Panc1 (cell line): ENCODE measurements around the gene TTYH2. TPM values are rescaled to one million over a fixed set of nuclear protein-coding genes. Genes with fewer than 3 reads are reported as not detected.

ENCODE experiments used
- ATAC-seq: fragments of 200-7000 bp; cut with Tn5 transposase; 2 replicates; pipeline ENCODE4 v1.9.1; 2020; ENCODE audit warnings: mild to moderate bottlenecking, moderate library complexity
- BruUV-seq: library from RNA; stranded (reverse); fragments of 400-500 nt; replicated peaks from 2 replicates; lab custom pipeline; 2021; lab: Mats Ljungman, UMichigan
- CTCF ChIA-PET: fragments of 300-600 bp; sonication (Branson Sonifier 250); formaldehyde crosslinking; loops from one replicate; lab custom pipeline; 2022; ENCODE audit warnings: antibody characterized with exemption; lab: Charles Lee
- POLR2A ChIA-PET: fragments of 300-600 bp; sonication (Branson Sonifier 250); formaldehyde crosslinking; loops from one replicate; lab custom pipeline; 2022; ENCODE audit warnings: antibody characterized with exemption; lab: Charles Lee
- DNase-seq: peaks from one replicate; pipeline ENCODE4 v3.0.0-alpha.2; 2010; ENCODE audit warnings: low read depth, low spot score
- H3K27ac ChIP-seq: 2 replicates; pipeline ENCODE4 v1.5.1; 2011; ENCODE audit warnings: mild to moderate bottlenecking, low read length, inconsistent platforms
- H3K27me3 ChIP-seq: fragments of 200-500 bp; sonication (Bioruptor generic); 2 replicates; pipeline ENCODE4 v1.6.0; 2014; ENCODE audit warnings: low read length, inconsistent platforms; ENCODE audit not compliant: control insufficient read depth, insufficient read depth
- H3K36me3 ChIP-seq: fragments of 200-500 bp; sonication (Bioruptor generic); 2 replicates; pipeline ENCODE4 v1.5.1; 2014; ENCODE audit warnings: inconsistent platforms, mild to moderate bottlenecking, low read length, moderate library complexity; ENCODE audit not compliant: control insufficient read depth, insufficient read depth
- H3K4me1 ChIP-seq: 2 replicates; pipeline ENCODE4 v1.5.1; 2011; ENCODE audit warnings: inconsistent platforms, mild to moderate bottlenecking, low read length, moderate library complexity; ENCODE audit not compliant: control insufficient read depth, insufficient read depth
- H3K4me3 ChIP-seq, 2 experiments: 2 replicates each; pipeline ENCODE4 v1.5.1; 2011 to 2012; ENCODE audit warnings: low read depth in 2 of 2, low read length in 2 of 2, mild to moderate bottlenecking in 2 of 2, inconsistent platforms in 1 of 2, moderate library complexity in 1 of 2
- H3K9me3 ChIP-seq: fragments of 200-500 bp; sonication (Bioruptor generic); 2 replicates; pipeline ENCODE4 v1.5.1; 2014; ENCODE audit warnings: low read depth, mild to moderate bottlenecking, inconsistent platforms, low read length, moderate library complexity; ENCODE audit not compliant: control insufficient read depth, insufficient read depth
- POLR2AphosphoS5 ChIP-seq: IDR thresholded peaks from 2 replicates; pipeline ENCODE4 v1.6.1; 2012; ENCODE audit warnings: mild to moderate bottlenecking, low read depth, low read length, moderate library complexity
- SIN3A ChIP-seq: IDR thresholded peaks from 2 replicates; pipeline ENCODE4 v1.6.1; 2012; ENCODE audit warnings: low read depth, mild to moderate bottlenecking, low read length, moderate library complexity, borderline replicate concordance; ENCODE audit not compliant: insufficient read depth
- TCF7L2 ChIP-seq: IDR thresholded peaks from 2 replicates; pipeline ENCODE4 v1.6.1; 2011; ENCODE audit warnings: mild to moderate bottlenecking, low read depth, low read length, inconsistent platforms
- in situ Hi-C: cut with HindIII; loops from 2 replicates; pipeline ENCODE4 v1.10.0; 2016; ENCODE audit warnings: low sequenced_read_pairs, low pct_unique_long_range_greater_than_20kb
- intact Hi-C: fragments of 100-400 bp; cut with micrococcal nuclease; formaldehyde crosslinking; loops from one replicate; pipeline ENCODE4 v1.10.0; 2022; ENCODE audit not compliant: unreplicated experiment
- total RNA-seq: library from RNA; stranded (reverse); gene quantifications from one replicate; pipeline ENCODE4 v1.2.1, GENCODE V29; 2021; ENCODE audit not compliant: unreplicated experiment
- TF ChIP-seq, protein P1 (sequence below), 2 experiments: IDR thresholded peaks; 2 replicates each; pipeline ENCODE4 v1.6.1; 2011 to 2012; ENCODE audit warnings: low read depth in 2 of 2, control low read depth in 1 of 2, low read length in 1 of 2, mild to moderate bottlenecking in 1 of 2, moderate library complexity in 1 of 2; ENCODE audit not compliant: insufficient read depth in 1 of 2
- TF ChIP-seq, protein P2 (sequence below): fragments of 450-650 bp; IDR thresholded peaks from 2 replicates; pipeline ENCODE4 v1.5.1; 2017; ENCODE audit warnings: mild to moderate bottlenecking

The TTYH2 gene
- total RNA-seq, 1 experiment from 2014 or later, result 8.3 TPM

DNA sequence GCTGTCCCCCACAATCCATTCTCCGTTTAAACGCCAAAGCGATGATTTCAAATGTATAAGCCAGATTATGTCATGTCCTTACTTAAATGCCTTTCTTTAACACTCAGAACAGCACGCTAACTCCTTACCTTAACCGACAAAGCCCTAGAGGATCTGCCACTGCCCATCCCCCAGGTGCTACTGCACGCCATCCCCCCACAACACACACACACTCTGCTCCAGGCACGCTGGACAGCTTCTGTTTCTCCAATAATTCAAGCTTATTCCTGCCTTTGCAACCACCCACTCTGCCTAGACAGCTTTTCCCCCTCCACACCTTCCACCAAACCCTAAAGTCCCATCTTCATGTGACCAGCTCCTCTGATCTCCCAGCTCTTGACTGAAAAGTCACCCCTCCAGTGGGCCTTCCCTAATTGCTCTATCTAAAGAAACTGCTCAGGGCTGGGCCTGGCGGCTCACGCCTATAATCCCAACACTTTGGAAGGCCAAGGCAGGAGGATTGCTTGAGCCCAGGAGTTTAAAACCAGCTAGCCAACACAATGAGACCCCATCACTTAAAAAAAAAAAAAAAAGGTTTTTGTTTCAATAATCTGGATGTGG is 48.8 kb upstream of the TTYH2 start:
- DNase-seq, result no peak
- intact Hi-C loops (no loop called here), in situ Hi-C loops (no loop called here)
- ChIA-PET CTCF (interaction anchor here (0.7 kb wide), 1 partner anchor 1154 kb away, joined by 3 read pairs; no protein-coding TSS in a partner anchor), POLR2A (no interaction called here)
- Histone ChIP-seq H3K4me1 (no peaks in the 10 kb centered on the region), H3K36me3 (no peaks in the 10 kb centered on the region), H3K27ac (no peak overlapping the region), H3K27me3 (peaks cover 18% of the 10 kb centered on the region), H3K9me3 (no peaks in the 10 kb centered on the region), H3K4me3 (no peak overlapping the region)
- BruUV-seq, result no TSS peak
- TF ChIP-seq, protein P1, sequence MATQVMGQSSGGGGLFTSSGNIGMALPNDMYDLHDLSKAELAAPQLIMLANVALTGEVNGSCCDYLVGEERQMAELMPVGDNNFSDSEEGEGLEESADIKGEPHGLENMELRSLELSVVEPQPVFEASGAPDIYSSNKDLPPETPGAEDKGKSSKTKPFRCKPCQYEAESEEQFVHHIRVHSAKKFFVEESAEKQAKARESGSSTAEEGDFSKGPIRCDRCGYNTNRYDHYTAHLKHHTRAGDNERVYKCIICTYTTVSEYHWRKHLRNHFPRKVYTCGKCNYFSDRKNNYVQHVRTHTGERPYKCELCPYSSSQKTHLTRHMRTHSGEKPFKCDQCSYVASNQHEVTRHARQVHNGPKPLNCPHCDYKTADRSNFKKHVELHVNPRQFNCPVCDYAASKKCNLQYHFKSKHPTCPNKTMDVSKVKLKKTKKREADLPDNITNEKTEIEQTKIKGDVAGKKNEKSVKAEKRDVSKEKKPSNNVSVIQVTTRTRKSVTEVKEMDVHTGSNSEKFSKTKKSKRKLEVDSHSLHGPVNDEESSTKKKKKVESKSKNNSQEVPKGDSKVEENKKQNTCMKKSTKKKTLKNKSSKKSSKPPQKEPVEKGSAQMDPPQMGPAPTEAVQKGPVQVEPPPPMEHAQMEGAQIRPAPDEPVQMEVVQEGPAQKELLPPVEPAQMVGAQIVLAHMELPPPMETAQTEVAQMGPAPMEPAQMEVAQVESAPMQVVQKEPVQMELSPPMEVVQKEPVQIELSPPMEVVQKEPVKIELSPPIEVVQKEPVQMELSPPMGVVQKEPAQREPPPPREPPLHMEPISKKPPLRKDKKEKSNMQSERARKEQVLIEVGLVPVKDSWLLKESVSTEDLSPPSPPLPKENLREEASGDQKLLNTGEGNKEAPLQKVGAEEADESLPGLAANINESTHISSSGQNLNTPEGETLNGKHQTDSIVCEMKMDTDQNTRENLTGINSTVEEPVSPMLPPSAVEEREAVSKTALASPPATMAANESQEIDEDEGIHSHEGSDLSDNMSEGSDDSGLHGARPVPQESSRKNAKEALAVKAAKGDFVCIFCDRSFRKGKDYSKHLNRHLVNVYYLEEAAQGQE (IDR thresholded peaks at IDR 0.05; ENCODE audit: insufficient read depth in 1 of 2, low read depth in 2 of 2, low read length in 1 of 2), result no peak
- TF ChIP-seq POLR2AphosphoS5 (no peak), TCF7L2 (no peak), SIN3A (no peak)
- TF ChIP-seq, protein P2, sequence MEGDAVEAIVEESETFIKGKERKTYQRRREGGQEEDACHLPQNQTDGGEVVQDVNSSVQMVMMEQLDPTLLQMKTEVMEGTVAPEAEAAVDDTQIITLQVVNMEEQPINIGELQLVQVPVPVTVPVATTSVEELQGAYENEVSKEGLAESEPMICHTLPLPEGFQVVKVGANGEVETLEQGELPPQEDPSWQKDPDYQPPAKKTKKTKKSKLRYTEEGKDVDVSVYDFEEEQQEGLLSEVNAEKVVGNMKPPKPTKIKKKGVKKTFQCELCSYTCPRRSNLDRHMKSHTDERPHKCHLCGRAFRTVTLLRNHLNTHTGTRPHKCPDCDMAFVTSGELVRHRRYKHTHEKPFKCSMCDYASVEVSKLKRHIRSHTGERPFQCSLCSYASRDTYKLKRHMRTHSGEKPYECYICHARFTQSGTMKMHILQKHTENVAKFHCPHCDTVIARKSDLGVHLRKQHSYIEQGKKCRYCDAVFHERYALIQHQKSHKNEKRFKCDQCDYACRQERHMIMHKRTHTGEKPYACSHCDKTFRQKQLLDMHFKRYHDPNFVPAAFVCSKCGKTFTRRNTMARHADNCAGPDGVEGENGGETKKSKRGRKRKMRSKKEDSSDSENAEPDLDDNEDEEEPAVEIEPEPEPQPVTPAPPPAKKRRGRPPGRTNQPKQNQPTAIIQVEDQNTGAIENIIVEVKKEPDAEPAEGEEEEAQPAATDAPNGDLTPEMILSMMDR, result no peak
- ATAC-seq, result no peak

DNA sequence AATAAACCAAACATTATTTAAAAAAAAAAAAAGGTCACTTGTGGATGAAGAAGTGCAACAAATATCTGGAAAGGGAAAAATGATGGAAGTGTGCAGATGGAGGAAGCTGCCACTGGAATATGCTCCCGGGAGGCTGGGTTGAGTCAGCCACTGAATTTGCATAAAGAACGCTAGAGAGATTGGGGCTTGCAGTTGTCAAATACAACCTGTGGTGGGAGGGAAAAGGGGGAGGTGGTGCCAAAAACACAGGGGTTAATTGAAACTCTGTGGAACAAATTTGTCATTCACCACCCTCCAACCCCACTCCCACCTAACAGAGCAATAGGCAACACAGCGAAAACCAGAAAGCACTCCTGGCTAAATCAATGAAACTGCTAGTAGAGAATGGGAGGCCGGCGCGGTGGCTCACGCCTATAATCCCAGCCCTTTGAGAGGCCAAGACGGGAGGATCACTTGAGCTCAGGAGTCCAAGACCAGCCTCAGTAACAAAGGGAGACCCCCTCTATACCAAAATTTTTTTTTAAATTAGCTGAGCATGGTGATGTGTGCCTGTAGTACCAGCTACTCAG is 47.5 kb upstream of the TTYH2 start:
- in situ Hi-C loops (no loop called here), intact Hi-C loops (no loop called here)
- H3K27ac ChIP-seq, result no peak overlapping the region
- BruUV-seq, result no TSS peak
- no peaks in the 10 kb centered on the region for H3K9me3 ChIP-seq
- peaks cover 21% of the 10 kb centered on the region for H3K27me3 ChIP-seq
- H3K4me1 ChIP-seq, result no peaks in the 10 kb centered on the region
- CTCF ChIA-PET, result interaction anchor here (0.7 kb wide), 1 partner anchor 10 kb away, joined by 4 read pairs; no protein-coding TSS in a partner anchor
- TF ChIP-seq, protein P2, result no peak
- no peak for TF ChIP-seq POLR2AphosphoS5
- TF ChIP-seq TCF7L2, result no peak
- no peak for TF ChIP-seq SIN3A
- TF ChIP-seq, protein P1 (IDR thresholded peaks at IDR 0.05; ENCODE audit: insufficient read depth in 1 of 2, low read depth in 2 of 2, low read length in 1 of 2), result no peak
- H3K36me3 ChIP-seq, result no peaks in the 10 kb centered on the region
- ATAC-seq, result no peak
- no peak overlapping the region for H3K4me3 ChIP-seq
- POLR2A ChIA-PET, result no interaction called here
- no peak for DNase-seq
